Measurements from ENCODE around the gene NR2F1-AS1. TPM values are rescaled to one million over a fixed set of nuclear protein-coding genes. Genes with fewer than 3 reads are reported as not detected.

Gene NR2F1-AS1
- total RNA-seq, 1 experiment from 2014 or later: 24.1 TPM

DNA sequence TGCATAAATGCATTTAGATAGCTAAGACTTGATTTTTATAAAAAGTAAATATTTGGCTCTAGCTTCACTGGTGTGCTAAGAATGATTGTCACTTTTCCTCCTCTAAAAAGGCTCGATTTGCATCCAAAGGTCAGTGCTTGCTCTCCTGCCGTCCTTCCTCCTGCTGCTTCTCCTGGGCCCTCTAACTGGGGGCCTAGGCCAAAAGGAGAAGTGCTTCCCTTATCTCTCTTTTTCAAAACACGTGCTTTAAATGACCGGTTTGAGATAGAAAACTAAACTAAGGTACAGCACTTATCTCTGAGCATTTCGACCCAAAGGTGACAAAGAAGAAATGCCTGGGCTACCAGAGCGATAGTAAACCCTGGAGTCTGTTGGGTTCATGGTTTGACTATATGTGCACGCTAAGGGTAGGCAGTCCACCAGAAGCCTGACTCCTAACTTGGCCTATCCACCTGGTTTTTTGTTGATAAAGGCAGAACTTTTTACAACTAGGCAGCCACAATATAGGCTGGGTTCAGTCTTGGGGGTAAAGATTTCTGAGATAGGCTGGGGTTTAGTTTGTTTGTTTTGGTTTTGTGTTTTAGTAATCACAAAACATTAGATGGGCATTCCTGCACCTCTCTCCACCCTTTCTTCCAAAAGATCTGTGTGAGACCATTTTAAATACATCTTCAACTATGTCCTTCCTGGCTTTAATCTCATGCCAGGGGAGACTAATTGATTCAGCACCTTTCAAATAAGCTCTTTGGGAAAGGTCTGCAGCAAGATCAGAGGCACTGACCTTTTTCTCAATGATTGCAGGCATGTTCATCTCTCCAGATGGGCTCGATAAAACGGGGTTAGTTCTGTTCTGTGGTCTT is 3.8 kb downstream of the NR2F1-AS1 start:
- H3K27me3 ChIP-seq (ENCODE audit: low read length): no peaks in the 10 kb centered on the region
- TF ChIP-seq, protein P1, sequence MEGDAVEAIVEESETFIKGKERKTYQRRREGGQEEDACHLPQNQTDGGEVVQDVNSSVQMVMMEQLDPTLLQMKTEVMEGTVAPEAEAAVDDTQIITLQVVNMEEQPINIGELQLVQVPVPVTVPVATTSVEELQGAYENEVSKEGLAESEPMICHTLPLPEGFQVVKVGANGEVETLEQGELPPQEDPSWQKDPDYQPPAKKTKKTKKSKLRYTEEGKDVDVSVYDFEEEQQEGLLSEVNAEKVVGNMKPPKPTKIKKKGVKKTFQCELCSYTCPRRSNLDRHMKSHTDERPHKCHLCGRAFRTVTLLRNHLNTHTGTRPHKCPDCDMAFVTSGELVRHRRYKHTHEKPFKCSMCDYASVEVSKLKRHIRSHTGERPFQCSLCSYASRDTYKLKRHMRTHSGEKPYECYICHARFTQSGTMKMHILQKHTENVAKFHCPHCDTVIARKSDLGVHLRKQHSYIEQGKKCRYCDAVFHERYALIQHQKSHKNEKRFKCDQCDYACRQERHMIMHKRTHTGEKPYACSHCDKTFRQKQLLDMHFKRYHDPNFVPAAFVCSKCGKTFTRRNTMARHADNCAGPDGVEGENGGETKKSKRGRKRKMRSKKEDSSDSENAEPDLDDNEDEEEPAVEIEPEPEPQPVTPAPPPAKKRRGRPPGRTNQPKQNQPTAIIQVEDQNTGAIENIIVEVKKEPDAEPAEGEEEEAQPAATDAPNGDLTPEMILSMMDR (conservative IDR thresholded peaks at IDR 0.05; ENCODE audit: low read depth, low read length): no peak
- TF ChIP-seq EZH2phosphoT487 (IDR thresholded peaks at IDR 0.05; ENCODE audit: borderline replicate concordance, low read length) (no peak), EZH2 (IDR thresholded peaks at IDR 0.05; ENCODE audit: low read length, unreplicated experiment) (no peak)
- POLR2A ChIA-PET (ENCODE audit: unreplicated experiment): no interaction called here
- 0 out of 2 replicates have a peak overlapping the region, but pooled peaks have one; percentile 11 for H3K4me2 ChIP-seq (ENCODE audit: low read length)
- CTCF ChIA-PET: no interaction called here
- peaks cover 27% of the 10 kb centered on the region for H3K4me1 ChIP-seq (ENCODE audit: insufficient read depth, low read length)
- peaks cover 23% of the 10 kb centered on the region for H3K36me3 ChIP-seq (ENCODE audit: low read depth, low read length)
- H2AFZ ChIP-seq (ENCODE audit: low read length): no peak overlapping the region
- no peak overlapping the region for H3K9ac ChIP-seq (ENCODE audit: low read length)
- no TSS peak for BruUV-seq (replicated peaks)
- peaks cover 90% of the 10 kb centered on the region for H3K79me2 ChIP-seq (ENCODE audit: low read length)
- H3K27ac ChIP-seq (ENCODE audit: low read length): no peak overlapping the region
- ATAC-seq: no peak
- H3F3A ChIP-seq (ENCODE audit: low read length, unreplicated experiment): no peaks in the 10 kb centered on the region
- intact Hi-C loops (cut with micrococcal nuclease): loop anchor here (5.0 kb wide), 2 partner anchors 150 to 1670 kb away; no protein-coding TSS in a partner anchor
- H4K20me1 ChIP-seq (ENCODE audit: low read length): no peaks in the 10 kb centered on the region
- DNase-seq: no peak
- H3K4me3 ChIP-seq (ENCODE audit: low read length): no peak overlapping the region
- H3K9me3 ChIP-seq (ENCODE audit: low read length): no peaks in the 10 kb centered on the region
- H3K9me2 ChIP-seq (replicated peaks; ENCODE audit: low read length): no peaks in the 10 kb centered on the region

DNA sequence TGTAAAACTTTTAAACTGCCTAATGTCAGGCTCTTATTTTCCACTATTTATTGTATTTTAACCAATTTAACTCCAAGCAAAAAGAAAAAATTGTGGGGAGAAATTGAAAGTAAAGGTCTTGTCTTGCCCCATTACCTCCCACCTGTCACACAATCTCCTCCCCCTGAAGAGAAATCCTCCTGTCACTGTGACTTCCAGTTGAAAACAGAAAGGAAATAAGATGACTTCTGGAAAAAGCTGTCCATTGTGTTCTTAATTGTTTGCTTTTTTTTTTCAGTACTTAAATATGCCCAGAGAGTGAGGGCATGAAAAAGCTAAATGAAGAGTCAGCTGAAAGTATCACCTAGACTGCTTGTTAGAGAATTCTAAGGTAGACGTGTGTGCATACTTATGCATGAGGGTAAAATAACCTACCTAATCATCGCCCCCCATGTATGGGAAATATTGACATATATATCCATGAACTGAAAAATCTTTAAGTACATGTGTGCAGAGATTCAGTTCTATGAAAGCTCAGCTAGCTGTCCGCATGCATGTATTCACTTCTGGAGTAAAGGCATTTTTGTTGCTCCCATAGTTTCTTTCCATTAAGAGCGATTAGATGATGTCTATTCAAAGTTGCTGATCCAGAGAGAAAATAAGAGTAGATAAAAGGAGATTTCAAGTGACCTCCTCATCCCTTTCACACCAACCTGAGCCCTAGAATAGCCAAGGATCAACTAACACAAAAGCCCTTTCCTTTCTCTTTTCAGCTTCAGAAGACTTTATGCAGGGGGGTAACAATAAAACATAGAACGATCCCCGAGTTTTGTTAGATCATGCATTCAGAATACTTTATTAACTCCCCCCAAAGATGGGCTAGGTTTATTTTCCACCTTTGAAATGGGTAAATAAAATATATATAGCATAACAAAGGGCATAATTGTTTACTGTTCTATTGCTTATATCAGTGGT is 5.3 kb downstream of the NR2F1-AS1 start:
- no TSS peak for BruUV-seq (replicated peaks)
- TF ChIP-seq EZH2phosphoT487 (IDR thresholded peaks at IDR 0.05; ENCODE audit: borderline replicate concordance, low read length) (no peak), EZH2 (IDR thresholded peaks at IDR 0.05; ENCODE audit: low read length, unreplicated experiment) (no peak)
- TF ChIP-seq, protein P1 (conservative IDR thresholded peaks at IDR 0.05; ENCODE audit: low read depth, low read length): no peak
- ATAC-seq (no peak), DNase-seq (no peak)
- H2AFZ ChIP-seq (ENCODE audit: low read length): no peak overlapping the region
- H3F3A ChIP-seq (ENCODE audit: low read length, unreplicated experiment): no peaks in the 10 kb centered on the region
- peaks cover 99% of the 10 kb centered on the region for H3K79me2 ChIP-seq (ENCODE audit: low read length)
- no peaks in the 10 kb centered on the region for H4K20me1 ChIP-seq (ENCODE audit: low read length)
- no peak overlapping the region for H3K27ac ChIP-seq (ENCODE audit: low read length)
- H3K9me3 ChIP-seq (ENCODE audit: low read length): no peaks in the 10 kb centered on the region
- intact Hi-C loops (cut with micrococcal nuclease): loop anchor here (5.0 kb wide), 2 partner anchors 148 to 1668 kb away; no protein-coding TSS in a partner anchor
- no peak overlapping the region for H3K4me3 ChIP-seq (ENCODE audit: low read length)
- no peaks in the 10 kb centered on the region for H3K9me2 ChIP-seq (replicated peaks; ENCODE audit: low read length)
- CTCF ChIA-PET: interaction anchor here (0.6 kb wide), 1 partner anchor 1747 kb away, joined by 4 read pairs; no protein-coding TSS in a partner anchor
- no peaks in the 10 kb centered on the region for H3K27me3 ChIP-seq (ENCODE audit: low read length)
- POLR2A ChIA-PET (ENCODE audit: unreplicated experiment): interaction anchor here (0.7 kb wide), 1 partner anchor 23 kb away, joined by 4 read pairs; no protein-coding TSS in a partner anchor
- no peak overlapping the region for H3K9ac ChIP-seq (ENCODE audit: low read length)
- peaks cover 27% of the 10 kb centered on the region for H3K4me1 ChIP-seq (ENCODE audit: insufficient read depth, low read length)
- H3K36me3 ChIP-seq (ENCODE audit: low read depth, low read length): peaks cover 29% of the 10 kb centered on the region
- H3K4me2 ChIP-seq (ENCODE audit: low read length): 0 out of 2 replicates have a peak overlapping the region, but pooled peaks have one; percentile 17

Data from PC-3 (cell line).